Stimulated activated CD4-positive, alpha-beta T cell treated with anti-CD3 and anti-CD28 coated beads, Interleukin-1b, Interleukin-23, amount 100 ng/mL, for 24 hours (primary cell): Measurements from ENCODE around the gene CPHXL2.

Experiments used
- DNase-seq, 4 experiments: peaks; one replicate each; pipeline ENCODE4 v3.0.0-alpha.2; 2020; ENCODE audit warnings: low read depth in 4 of 4, low spot score in 1 of 4

The CPHXL2 gene

GRCh38 chr16:75676909-75677308 lies at the start of gene CPHXL2:
Gene CPHXL2, minus strand, starts transcription at chr16:75677009. Its CDS starts 10 bp downstream, at chr16:75676999.
- no peak for DNase-seq

GRCh38 chr16:75726390-75726789 lies 49.6 kb upstream of the CPHXL2 start, which contains the start of gene CPHXL:
Gene CPHXL, minus strand, starts transcription at chr16:75726490. Its CDS starts 48 bp downstream, at chr16:75726442.
- no peak for DNase-seq

GRCh38 chr16:75718452-75718851 lies 41.6 kb upstream of the CPHXL2 start:
- DNase-seq, result no peak

- no peak for DNase-seq
Measured at GRCh38 chr16:75714661-75715060, 37.9 kb upstream of the CPHXL2 start.

- DNase-seq, result no peak
Measured at GRCh38 chr16:75710344-75710743, 33.5 kb upstream of the CPHXL2 start.

- no peak for DNase-seq
Measured at GRCh38 chr16:75703306-75703705, 26.5 kb upstream of the CPHXL2 start.

GRCh38 chr16:75702242-75702641 lies 25.4 kb upstream of the CPHXL2 start:
- DNase-seq, result no peak

- no peak for DNase-seq
Measured at GRCh38 chr16:75701361-75701760, 24.6 kb upstream of the CPHXL2 start, which contains the start of gene DUXB. Gene DUXB, minus strand, starts transcription at chr16:75701461. Its CDS starts 43 bp downstream, at chr16:75701418.

- no peak for DNase-seq
Measured at GRCh38 chr16:75697571-75697970, 20.8 kb upstream of the CPHXL2 start.

- no peak for DNase-seq
Measured at GRCh38 chr16:75695708-75696107, 18.9 kb upstream of the CPHXL2 start.

- DNase-seq, result no peak
Measured at GRCh38 chr16:75687361-75687760, 10.6 kb upstream of the CPHXL2 start.

GRCh38 chr16:75682308-75682707 lies 5.5 kb upstream of the CPHXL2 start:
- DNase-seq, result no peak

- DNase-seq, result no peak
Measured at GRCh38 chr16:75679366-75679765, 2.6 kb upstream of the CPHXL2 start.

GRCh38 chr16:75667503-75667902 lies 9.3 kb downstream of the CPHXL2 start:
- DNase-seq, result no peak

- no peak for DNase-seq
Measured at GRCh38 chr16:75660726-75661302, 16.0 kb downstream of the CPHXL2 start.

GRCh38 chr16:75660321-75660720 lies 16.5 kb downstream of the CPHXL2 start:
- no peak for DNase-seq

- DNase-seq, result no peak
Measured at GRCh38 chr16:75658175-75658574, 18.6 kb downstream of the CPHXL2 start.

GRCh38 chr16:75653922-75654321 lies 22.9 kb downstream of the CPHXL2 start:
- no peak for DNase-seq

- peak; percentile 72 to 82 (median 78) for DNase-seq
Measured at GRCh38 chr16:75648265-75649076, 28.3 kb downstream of the CPHXL2 start.

GRCh38 chr16:75647492-75648264 lies 29.1 kb downstream of the CPHXL2 start, which contains the start of the genes KARS1 and TERF2IP:
Gene KARS1, minus strand, starts transcription at chr16:75647665. Its CDS starts 26 bp downstream, at chr16:75647639.
Gene TERF2IP, plus strand, starts transcription at chr16:75647773. Its CDS starts 110 bp downstream, at chr16:75647883.
- DNase-seq, result peak; percentile 73 to 90 (median 85)

- no peak for DNase-seq
Measured at GRCh38 chr16:75647112-75647491, 29.7 kb downstream of the CPHXL2 start.
